GM12892 (cell line): Measurements from ENCODE around the gene CCDC116.

Source experiments
- POLR2A ChIP-seq: IDR thresholded peaks from 2 replicates; pipeline ENCODE4 v1.6.1; 2011; ENCODE audit warnings: low read depth, low read length, control low read depth
- TAF1 ChIP-seq: IDR thresholded peaks from 2 replicates; pipeline ENCODE4 v1.6.1; 2011; ENCODE audit warnings: low read depth, mild to moderate bottlenecking, control low read depth, low read length, borderline replicate concordance

- TF ChIP-seq TAF1: no peak
- no peak for TF ChIP-seq POLR2A
Measured at GRCh38 chr22:21591695-21592094, 40.9 kb upstream of the CCDC116 start.
